OCI-LY3 (cell line): ENCODE results near the gene SCGB1D1.
"Not testable (repeated sequence)": the region's sequence is repeated elsewhere in the genome, so short reads cannot be mapped to it uniquely, and the experiment has no call there.

ENCODE experiments used
- H2AFZ ChIP-seq: fragments of 200-600, 300-600 bp; shearing (Covaris generic); 2 replicates; pipeline ENCODE4 v1.6.0; 2014; ENCODE audit warnings: antibody characterized with exemption, low read depth, low read length
- H3K27ac ChIP-seq: fragments of 200-600, 300-600 bp; sonication (generic); 2 replicates; pipeline ENCODE4 v1.5.1; 2014; ENCODE audit warnings: mild to moderate bottlenecking, low read length, moderate library complexity, mixed read lengths
- H3K27me3 ChIP-seq: fragments of 200-600, 300-600 bp; sonication (generic); 2 replicates; pipeline ENCODE4 v1.6.1; 2014; ENCODE audit warnings: low read depth, low read length, mixed read lengths
- H3K36me3 ChIP-seq: fragments of 200-600, 300-600 bp; sonication (generic); replicated peaks from 2 replicates; pipeline ENCODE3; 2014; ENCODE audit warnings: low read depth, low read length, mixed read lengths
- H3K4me1 ChIP-seq: fragments of 300-600, 200-600 bp; sonication (generic); 2 replicates; pipeline ENCODE4 v1.6.1; 2014; ENCODE audit warnings: low read length, mixed read lengths
- H3K4me2 ChIP-seq: fragments of 200-600, 300-600 bp; sonication (generic); 2 replicates; pipeline ENCODE4 v1.6.1; 2014; ENCODE audit warnings: low read length, mixed read lengths
- H3K4me3 ChIP-seq: fragments of 300-600, 200-600 bp; sonication (generic); 2 replicates; pipeline ENCODE4 v1.5.1; 2014; ENCODE audit warnings: antibody characterized with exemption, mild to moderate bottlenecking, low read length, moderate library complexity
- H3K79me2 ChIP-seq: fragments of 300-600, 200-600 bp; shearing (Covaris generic); 2 replicates; pipeline ENCODE4 v1.6.1; 2014; ENCODE audit warnings: mild to moderate bottlenecking, low read length, mixed read lengths
- H3K9ac ChIP-seq: fragments of 300-600, 200-600 bp; shearing (Covaris generic); 2 replicates; pipeline ENCODE4 v1.6.0; 2014; ENCODE audit warnings: mild to moderate bottlenecking, low read length, moderate library complexity
- H3K9me3 ChIP-seq: fragments of 200-600, 300-600 bp; shearing (Covaris generic); 2 replicates; pipeline ENCODE4 v1.6.1; 2014; ENCODE audit warnings: low read length, mixed read lengths; ENCODE audit not compliant: insufficient read depth
- H4K20me1 ChIP-seq: fragments of 200-600, 300-600 bp; sonication (generic); 2 replicates; pipeline ENCODE4 v1.6.1; 2016; ENCODE audit warnings: low read length, mixed read lengths; ENCODE audit not compliant: insufficient read depth
- EZH2phosphoT487 ChIP-seq: fragments of 200-600 bp; shearing (Covaris generic); IDR thresholded peaks from 2 replicates; pipeline ENCODE4 v1.6.1; 2018; ENCODE audit warnings: antibody characterized with exemption, mixed run types, low read depth
- TF ChIP-seq, protein P1 (sequence below): fragments of 200-600, 300-600 bp; sonication (generic); IDR thresholded peaks from 2 replicates; pipeline ENCODE4 v1.5.1; 2014; ENCODE audit warnings: antibody characterized with exemption, low read length, low read depth

Gene SCGB1D1

GRCh38 chr11:62202910-62203309, 12.9 kb downstream of the SCGB1D1 start:
- H3K36me3 ChIP-seq, result no peaks in the 10 kb centered on the region
- H3K27me3 ChIP-seq, result peaks cover 38% of the 10 kb centered on the region
- TF ChIP-seq, protein P1, sequence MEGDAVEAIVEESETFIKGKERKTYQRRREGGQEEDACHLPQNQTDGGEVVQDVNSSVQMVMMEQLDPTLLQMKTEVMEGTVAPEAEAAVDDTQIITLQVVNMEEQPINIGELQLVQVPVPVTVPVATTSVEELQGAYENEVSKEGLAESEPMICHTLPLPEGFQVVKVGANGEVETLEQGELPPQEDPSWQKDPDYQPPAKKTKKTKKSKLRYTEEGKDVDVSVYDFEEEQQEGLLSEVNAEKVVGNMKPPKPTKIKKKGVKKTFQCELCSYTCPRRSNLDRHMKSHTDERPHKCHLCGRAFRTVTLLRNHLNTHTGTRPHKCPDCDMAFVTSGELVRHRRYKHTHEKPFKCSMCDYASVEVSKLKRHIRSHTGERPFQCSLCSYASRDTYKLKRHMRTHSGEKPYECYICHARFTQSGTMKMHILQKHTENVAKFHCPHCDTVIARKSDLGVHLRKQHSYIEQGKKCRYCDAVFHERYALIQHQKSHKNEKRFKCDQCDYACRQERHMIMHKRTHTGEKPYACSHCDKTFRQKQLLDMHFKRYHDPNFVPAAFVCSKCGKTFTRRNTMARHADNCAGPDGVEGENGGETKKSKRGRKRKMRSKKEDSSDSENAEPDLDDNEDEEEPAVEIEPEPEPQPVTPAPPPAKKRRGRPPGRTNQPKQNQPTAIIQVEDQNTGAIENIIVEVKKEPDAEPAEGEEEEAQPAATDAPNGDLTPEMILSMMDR, result no peak
- no peak for TF ChIP-seq EZH2phosphoT487
- no peak overlapping the region for H2AFZ ChIP-seq
- H3K9ac ChIP-seq, result no peak overlapping the region
- no peak overlapping the region for H3K27ac ChIP-seq
- H3K9me3 ChIP-seq, result no peaks in the 10 kb centered on the region
- no peaks in the 10 kb centered on the region for H3K4me1 ChIP-seq
- H3K4me2 ChIP-seq, result no peak overlapping the region
- no peaks in the 10 kb centered on the region for H4K20me1 ChIP-seq
- H3K4me3 ChIP-seq, result no peak overlapping the region
- H3K79me2 ChIP-seq, result no peaks in the 10 kb centered on the region

DNA sequence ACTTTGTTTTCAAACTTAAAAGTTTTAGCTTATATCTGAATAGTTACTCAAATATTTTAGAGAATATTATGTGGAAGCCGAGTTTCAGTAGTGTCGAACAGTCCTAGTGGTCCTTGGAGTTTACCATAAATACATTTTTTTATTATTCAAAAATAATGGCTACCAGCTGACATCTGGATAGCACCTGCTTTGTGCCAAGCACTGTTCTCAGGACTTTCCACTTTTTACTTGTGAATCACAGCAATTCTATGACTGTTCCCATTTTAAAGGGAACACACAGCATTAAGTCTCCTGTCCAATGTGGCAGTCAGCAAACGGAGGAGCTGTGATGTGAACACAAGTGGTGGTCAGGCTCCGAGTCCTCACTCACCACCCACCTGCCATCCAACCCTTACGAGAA, 14.4 kb downstream of the SCGB1D1 start:
- H4K20me1 ChIP-seq, result no peaks in the 10 kb centered on the region

GRCh38 chr11:62205441-62205840, 15.4 kb downstream of the SCGB1D1 start:
- H3K4me2 ChIP-seq, result no peak overlapping the region
- TF ChIP-seq EZH2phosphoT487, result no peak
- TF ChIP-seq, protein P1, result no peak
- no peaks in the 10 kb centered on the region for H4K20me1 ChIP-seq
- no peaks in the 10 kb centered on the region for H3K79me2 ChIP-seq
- H2AFZ ChIP-seq, result no peak overlapping the region
- H3K36me3 ChIP-seq, result no peaks in the 10 kb centered on the region
- no peak overlapping the region for H3K4me3 ChIP-seq
- H3K27me3 ChIP-seq, result peaks cover 28% of the 10 kb centered on the region
- H3K9me3 ChIP-seq, result no peaks in the 10 kb centered on the region
- H3K9ac ChIP-seq, result no peak overlapping the region
- no peaks in the 10 kb centered on the region for H3K4me1 ChIP-seq
- no peak overlapping the region for H3K27ac ChIP-seq

More for the DNA sequence above, 14.4 kb downstream of the SCGB1D1 start:
- no peak overlapping the region for H3K27ac ChIP-seq
- no peak overlapping the region for H3K4me3 ChIP-seq
- H3K4me1 ChIP-seq, result no peaks in the 10 kb centered on the region
- H3K79me2 ChIP-seq, result no peaks in the 10 kb centered on the region
- H3K36me3 ChIP-seq, result no peaks in the 10 kb centered on the region
- TF ChIP-seq EZH2phosphoT487, result no peak
- TF ChIP-seq, protein P1, result no peak
- peaks cover 38% of the 10 kb centered on the region for H3K27me3 ChIP-seq
- H3K9me3 ChIP-seq, result no peaks in the 10 kb centered on the region
- H2AFZ ChIP-seq, result no peak overlapping the region
- H3K4me2 ChIP-seq, result no peak overlapping the region
- no peak overlapping the region for H3K9ac ChIP-seq

- H3K27ac ChIP-seq, H3K4me2 ChIP-seq, H4K20me1 ChIP-seq, H3K9ac ChIP-seq, H3K9me3 ChIP-seq, H3K79me2 ChIP-seq, H3K4me1 ChIP-seq, H3K36me3 ChIP-seq, H2AFZ ChIP-seq, H3K4me3 ChIP-seq: not testable (repeated sequence)
- H3K27me3 ChIP-seq, result peaks cover 18% of the 10 kb centered on the region
Measured at GRCh38 chr11:62206276-62207066, 16.5 kb downstream of the SCGB1D1 start.
